ENCODE results near the gene RFTN1. TPM values are rescaled to one million over a fixed set of nuclear protein-coding genes. Genes with fewer than 3 reads are reported as not detected.

Gene RFTN1
- total RNA-seq, 4 donors from 2014 or later: 32.0 to 187 (median 47.6) TPM

- Histone ChIP-seq H3K9me3 (no peaks in the 10 kb centered on the region), H3K27ac (no peak overlapping the region), H3K4me1 (no peaks in the 10 kb centered on the region), H3K27me3 (no peaks in the 10 kb centered on the region), H3K36me3 (no peaks in the 10 kb centered on the region), H3K4me3 (no peak overlapping the region)
- intact Hi-C loops (cut with DNase I; ENCODE audit: low total_unique reads): no loop called here
- no peak for DNase-seq
- TF ChIP-seq POLR2A (IDR thresholded peaks at IDR 0.05) (no peak), CTCF (IDR thresholded peaks at IDR 0.05) (no peak)
Measured at GRCh38 chr3:16474216-16474615, 39.3 kb downstream of the RFTN1 start.

- intact Hi-C loops (cut with DNase I; ENCODE audit: low total_unique reads): no loop called here
Measured at GRCh38 chr3:16472593-16472992, 40.9 kb downstream of the RFTN1 start.

GRCh38 chr3:16471897-16472296, 41.6 kb downstream of the RFTN1 start:
- H3K9me3 ChIP-seq: no peaks in the 10 kb centered on the region
- H3K27ac ChIP-seq: no peak overlapping the region
- TF ChIP-seq POLR2A (IDR thresholded peaks at IDR 0.05): no peak
- no peak for TF ChIP-seq CTCF (IDR thresholded peaks at IDR 0.05)
- intact Hi-C loops (cut with DNase I; ENCODE audit: low total_unique reads): no loop called here
- no peaks in the 10 kb centered on the region for H3K27me3 ChIP-seq
- H3K4me3 ChIP-seq: no peak overlapping the region
- H3K4me1 ChIP-seq: peaks cover 0 to 7% of the 10 kb centered on the region in 2 donors
- no peaks in the 10 kb centered on the region for H3K36me3 ChIP-seq
- DNase-seq: no peak

More at GRCh38 chr3:16472593-16472992, 40.9 kb downstream of the RFTN1 start:
- Histone ChIP-seq H3K4me3 (no peak overlapping the region), H3K9me3 (no peaks in the 10 kb centered on the region), H3K27me3 (no peaks in the 10 kb centered on the region), H3K27ac (no peak overlapping the region), H3K4me1 (peaks cover 0 to 7% of the 10 kb centered on the region in 2 donors), H3K36me3 (no peaks in the 10 kb centered on the region)
- no peak for DNase-seq
- TF ChIP-seq POLR2A (IDR thresholded peaks at IDR 0.05): no peak
- no peak for TF ChIP-seq CTCF (IDR thresholded peaks at IDR 0.05)

DNA sequence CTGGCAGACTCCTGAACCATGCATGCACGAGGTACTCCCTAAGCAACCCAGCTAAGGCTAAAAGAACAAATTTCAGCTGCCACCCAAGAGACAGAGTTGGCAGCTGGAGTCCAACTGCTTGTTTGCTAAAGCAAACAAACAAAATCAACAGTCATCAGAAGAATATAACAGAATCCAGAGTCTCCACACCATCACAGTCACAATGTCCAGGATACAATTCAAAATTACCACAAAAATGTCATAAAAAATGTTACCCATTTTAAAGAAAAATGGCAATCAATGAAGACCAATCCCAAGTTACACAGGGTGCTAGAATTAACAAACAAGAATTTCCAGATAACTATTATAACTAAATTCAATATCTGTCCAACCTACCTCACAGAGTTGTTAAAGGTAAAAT, 42.9 kb downstream of the RFTN1 start:
- Histone ChIP-seq H3K27ac (no peak overlapping the region), H3K27me3 (no peaks in the 10 kb centered on the region), H3K4me3 (no peak overlapping the region), H3K4me1 (peaks cover 0 to 7% of the 10 kb centered on the region in 2 donors), H3K36me3 (no peaks in the 10 kb centered on the region), H3K9me3 (no peaks in the 10 kb centered on the region)
- no peak for DNase-seq
- intact Hi-C loops (cut with DNase I; ENCODE audit: low total_unique reads): no loop called here
- no peak for TF ChIP-seq CTCF (IDR thresholded peaks at IDR 0.05)
- no peak for TF ChIP-seq POLR2A (IDR thresholded peaks at IDR 0.05)

GRCh38 chr3:16468336-16469098, 45.0 kb downstream of the RFTN1 start:
- Histone ChIP-seq H3K36me3 (no peaks in the 10 kb centered on the region), H3K4me1 (peaks cover 0 to 7% of the 10 kb centered on the region in 2 donors), H3K27ac (peak overlapping the region; percentile 25 to 50), H3K4me3 (no peak overlapping the region), H3K9me3 (no peaks in the 10 kb centered on the region), H3K27me3 (no peaks in the 10 kb centered on the region)
- peak; percentile 21 to 45 for DNase-seq
- intact Hi-C loops (cut with DNase I; ENCODE audit: low total_unique reads): no loop called here
- TF ChIP-seq POLR2A (IDR thresholded peaks at IDR 0.05): no peak
- TF ChIP-seq CTCF (IDR thresholded peaks at IDR 0.05): no peak

All from uterus (tissue), 4 donors.